ENCODE results near the gene GEN1. TPM values are rescaled to one million over a fixed set of nuclear protein-coding genes. Genes with fewer than 3 reads are reported as not detected.
"Not testable (repeated sequence)": the region's sequence is repeated elsewhere in the genome, so short reads cannot be mapped to it uniquely, and the experiment has no call there.

The GEN1 gene
- total RNA-seq, 4 donors from 2014 or later = 2.3 to 8.8 (median 6.7) TPM

DNA sequence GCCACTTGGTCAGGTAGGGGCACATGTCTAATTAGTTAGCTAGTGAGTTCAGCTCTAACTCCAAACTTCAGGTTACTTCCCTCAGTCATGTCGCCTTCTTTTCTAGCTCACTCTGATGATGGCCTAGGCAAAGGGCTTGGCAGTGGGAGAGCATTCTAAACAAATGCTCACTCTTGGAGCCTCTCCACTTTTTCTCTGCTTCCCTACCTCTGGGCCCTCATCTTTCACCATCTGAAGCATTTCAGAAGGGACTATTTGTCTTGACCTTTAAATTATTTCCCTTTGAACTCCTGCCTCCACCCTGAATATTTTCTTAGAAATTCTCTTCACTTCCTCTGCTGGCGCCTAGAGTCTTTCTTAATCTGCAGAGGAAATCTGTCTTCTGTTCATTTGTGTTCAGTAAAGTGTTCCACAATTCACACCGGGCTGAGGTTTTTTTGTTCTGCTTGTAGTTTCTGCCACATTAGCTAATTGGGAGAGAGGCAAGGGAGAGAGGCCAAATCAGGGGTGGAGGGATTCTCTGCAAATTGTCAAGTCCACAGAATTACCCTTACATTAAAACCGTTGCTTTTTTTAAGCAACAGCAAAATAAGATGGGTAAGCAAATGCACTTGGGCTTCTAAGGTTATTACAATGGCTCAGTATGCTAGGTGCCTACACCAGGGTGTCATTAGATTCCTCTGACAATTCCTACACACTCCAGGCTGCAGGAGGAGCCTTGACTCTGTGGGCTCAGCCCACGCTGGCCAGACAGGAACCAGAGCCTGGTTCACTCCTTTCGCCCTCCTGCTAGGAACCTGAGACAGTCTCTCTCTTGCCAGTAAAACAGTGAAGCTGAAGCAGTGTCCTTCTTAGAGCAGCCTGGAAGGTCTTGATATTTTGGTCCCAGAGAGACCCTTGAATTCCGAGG, 67.9 kb downstream of the GEN1 start:
- TF ChIP-seq, protein P1, sequence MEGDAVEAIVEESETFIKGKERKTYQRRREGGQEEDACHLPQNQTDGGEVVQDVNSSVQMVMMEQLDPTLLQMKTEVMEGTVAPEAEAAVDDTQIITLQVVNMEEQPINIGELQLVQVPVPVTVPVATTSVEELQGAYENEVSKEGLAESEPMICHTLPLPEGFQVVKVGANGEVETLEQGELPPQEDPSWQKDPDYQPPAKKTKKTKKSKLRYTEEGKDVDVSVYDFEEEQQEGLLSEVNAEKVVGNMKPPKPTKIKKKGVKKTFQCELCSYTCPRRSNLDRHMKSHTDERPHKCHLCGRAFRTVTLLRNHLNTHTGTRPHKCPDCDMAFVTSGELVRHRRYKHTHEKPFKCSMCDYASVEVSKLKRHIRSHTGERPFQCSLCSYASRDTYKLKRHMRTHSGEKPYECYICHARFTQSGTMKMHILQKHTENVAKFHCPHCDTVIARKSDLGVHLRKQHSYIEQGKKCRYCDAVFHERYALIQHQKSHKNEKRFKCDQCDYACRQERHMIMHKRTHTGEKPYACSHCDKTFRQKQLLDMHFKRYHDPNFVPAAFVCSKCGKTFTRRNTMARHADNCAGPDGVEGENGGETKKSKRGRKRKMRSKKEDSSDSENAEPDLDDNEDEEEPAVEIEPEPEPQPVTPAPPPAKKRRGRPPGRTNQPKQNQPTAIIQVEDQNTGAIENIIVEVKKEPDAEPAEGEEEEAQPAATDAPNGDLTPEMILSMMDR (IDR thresholded peaks at IDR 0.05) = no peak
- ATAC-seq (ENCODE audit: low FRiP score) (peak; percentile 69), DNase-seq (ENCODE audit: low spot score) (no peak)

DNA sequence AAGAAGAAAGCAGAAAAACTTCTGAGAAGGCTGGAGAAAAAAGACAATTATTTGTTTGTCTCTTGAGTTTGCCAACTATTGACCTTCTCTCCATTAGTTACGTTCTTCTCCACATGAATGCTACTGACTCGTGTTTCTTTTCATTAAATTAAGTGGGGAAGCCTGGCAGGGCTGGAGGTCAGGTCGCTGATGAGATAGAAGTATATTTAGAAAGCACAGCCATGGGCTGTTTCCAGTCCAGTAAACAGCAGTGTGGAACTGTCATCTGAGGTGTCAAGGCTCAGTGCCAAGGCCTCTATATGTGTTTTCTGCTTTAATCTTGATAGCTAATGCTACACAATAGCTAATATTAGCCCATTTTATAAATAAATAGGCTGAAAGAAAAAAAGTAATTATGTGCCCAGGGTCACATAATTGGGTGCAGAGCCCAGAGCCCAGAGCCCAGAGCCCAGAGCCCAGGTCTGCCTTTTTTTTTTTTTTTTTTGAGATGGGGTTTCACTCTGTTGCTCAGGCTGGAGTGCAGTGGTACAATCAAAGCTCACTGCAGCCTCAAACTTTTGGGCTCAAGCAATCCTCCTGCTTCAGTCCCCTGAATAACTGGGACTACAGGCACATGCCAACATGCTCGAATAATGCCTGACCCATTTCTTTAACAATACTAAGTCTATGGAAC, 68.6 kb downstream of the GEN1 start:
- no peak for DNase-seq (ENCODE audit: low spot score)
- TF ChIP-seq, protein P1 (IDR thresholded peaks at IDR 0.05) = no peak
- peak; percentile 16 for ATAC-seq (ENCODE audit: low FRiP score)

DNA sequence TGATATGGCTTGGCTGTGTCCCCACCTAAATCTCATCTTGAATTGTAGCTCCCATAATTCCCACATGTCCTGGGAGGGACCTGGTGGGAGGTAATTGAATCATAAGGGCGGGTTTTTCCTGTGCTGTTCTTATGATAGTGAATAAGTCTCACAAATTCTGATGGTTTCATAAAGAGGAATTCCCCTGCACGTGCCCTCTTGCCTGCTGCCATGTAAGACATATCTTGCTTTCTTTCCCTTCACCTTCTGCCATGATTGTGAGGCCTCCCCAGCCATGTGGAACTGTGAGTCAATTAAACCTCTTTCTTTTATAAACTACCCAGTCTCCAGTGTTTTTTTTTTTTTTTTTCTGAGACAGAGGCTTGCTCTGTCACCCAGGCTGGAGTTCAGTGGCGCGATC, 69.7 kb downstream of the GEN1 start:
- not testable (repeated sequence) for ATAC-seq (ENCODE audit: low FRiP score); DNase-seq (ENCODE audit: low spot score)

DNA sequence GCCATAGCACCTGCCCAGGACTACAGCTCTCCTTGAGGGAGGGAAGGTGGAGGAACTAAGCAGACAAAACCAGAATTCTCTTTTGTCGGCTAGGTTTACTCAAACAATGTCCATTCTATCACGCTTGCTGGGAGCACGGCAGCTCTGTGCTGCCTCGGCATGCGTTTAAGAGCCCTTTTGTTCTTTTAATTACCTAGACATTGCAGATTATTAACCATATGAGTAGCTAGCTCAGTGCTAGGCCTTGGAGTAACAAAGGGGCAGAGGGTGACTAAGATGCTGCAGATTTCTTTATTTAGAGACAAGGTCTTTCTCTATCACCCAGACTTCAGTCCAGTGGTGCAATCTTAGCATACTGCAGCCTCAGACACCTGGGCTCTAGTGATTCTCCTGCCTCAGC, 73.4 kb downstream of the GEN1 start:
- ATAC-seq (ENCODE audit: low FRiP score) = no peak
- TF ChIP-seq, protein P1 (IDR thresholded peaks at IDR 0.05) = no peak
- no peak for DNase-seq (ENCODE audit: low spot score)

DNA sequence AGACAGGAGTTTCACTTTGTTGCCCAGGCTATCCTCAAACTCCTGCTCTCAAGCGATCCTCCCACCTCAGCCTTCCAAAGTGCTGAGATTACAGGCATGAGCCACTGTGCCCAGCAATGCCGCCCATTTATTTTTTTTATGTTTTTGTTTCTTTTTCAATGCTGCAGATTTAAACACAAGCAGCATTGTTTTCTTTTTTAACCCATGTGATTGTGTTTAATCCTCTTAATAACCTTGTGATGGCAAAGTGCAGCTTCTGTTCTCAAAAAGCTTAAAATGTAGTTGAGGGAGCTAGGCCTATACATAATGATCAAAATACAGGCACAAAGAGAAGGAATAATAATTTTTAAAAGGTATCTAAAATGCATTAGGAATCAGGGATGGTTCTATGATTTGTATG, 73.8 kb downstream of the GEN1 start:
- no peak for DNase-seq (ENCODE audit: low spot score)
- no peak for ATAC-seq (ENCODE audit: low FRiP score)
- TF ChIP-seq, protein P1 (IDR thresholded peaks at IDR 0.05) = no peak

DNA sequence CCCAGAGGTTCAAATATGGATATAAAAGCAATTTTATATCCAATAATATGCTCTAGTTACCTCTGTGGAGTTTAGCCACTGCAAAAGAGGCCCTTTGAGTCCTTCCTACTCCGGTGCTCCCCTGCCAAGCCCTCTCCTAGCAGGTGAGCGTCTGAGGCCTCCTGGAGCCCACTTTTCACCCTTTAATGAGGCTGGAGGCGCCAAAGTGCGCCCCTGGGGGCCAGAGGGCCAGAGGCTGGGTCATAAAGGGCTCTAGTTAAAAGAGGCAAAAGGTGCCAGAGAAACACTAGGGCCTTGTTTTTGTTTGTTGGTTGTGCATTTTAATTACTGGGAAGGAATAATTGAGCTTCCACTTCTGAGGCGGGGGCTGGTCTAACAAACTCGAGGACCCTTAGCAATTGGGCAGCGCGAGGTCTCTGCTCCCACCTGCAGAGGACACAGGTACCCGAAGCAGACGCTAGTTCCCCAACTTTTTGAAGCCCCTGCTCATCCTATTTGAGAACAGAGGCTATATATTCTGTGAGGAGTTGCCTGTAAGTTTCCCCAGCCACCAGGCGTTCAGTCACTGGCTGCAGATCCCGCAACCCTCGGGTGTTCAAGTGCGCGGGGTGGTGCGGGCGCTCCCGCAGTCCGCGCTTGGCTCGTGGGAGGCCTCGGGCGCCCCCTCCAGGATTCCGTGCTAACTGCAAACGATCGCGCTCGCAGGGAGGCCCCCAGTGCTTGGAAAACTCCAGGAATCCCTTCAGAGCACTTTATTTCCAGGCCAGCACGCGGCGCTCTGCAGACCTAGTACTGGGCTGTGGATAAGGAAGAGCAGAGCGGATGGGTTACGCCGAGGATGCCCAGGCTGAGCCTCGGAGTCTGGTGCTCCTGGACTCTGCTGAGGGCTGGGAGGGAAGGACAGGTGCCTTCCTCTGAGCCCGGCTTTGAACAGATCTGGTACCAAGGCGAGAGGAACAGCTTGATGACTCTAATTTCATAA, 76.4 kb downstream of the GEN1 start:
- TF ChIP-seq, protein P1 (IDR thresholded peaks at IDR 0.05) = peak in 1 of 3 donors; percentile 26
- peak; percentile 46 for DNase-seq (ENCODE audit: low spot score)
- peak; percentile 87 for ATAC-seq (ENCODE audit: low FRiP score)

DNA sequence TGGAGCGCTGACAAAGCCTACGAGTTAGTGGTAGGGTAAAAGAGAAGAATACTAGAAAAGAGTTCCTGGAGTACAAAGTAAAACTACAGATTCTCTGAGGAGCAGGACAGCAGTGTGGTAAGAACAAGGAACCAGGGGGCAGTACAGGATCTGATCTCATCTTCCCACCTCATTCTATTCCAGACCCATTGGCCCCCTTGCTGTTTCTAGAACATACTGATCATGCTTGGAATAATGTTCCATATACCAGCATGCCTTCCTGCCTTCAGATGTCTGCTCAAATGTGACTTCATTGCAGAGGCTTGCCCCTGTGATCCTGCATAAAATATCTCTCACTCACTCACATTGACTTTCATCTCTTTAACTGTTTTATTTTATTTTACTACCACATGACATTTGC, 81.6 kb downstream of the GEN1 start:
- ATAC-seq (ENCODE audit: low FRiP score) = no peak
- TF ChIP-seq, protein P1 (IDR thresholded peaks at IDR 0.05) = no peak
- DNase-seq (ENCODE audit: low spot score) = no peak

Data from omental fat pad (tissue), 4 donors.